ENCODE results near the gene MCM3AP. TPM values are rescaled to one million over a fixed set of nuclear protein-coding genes. Genes with fewer than 3 reads are reported as not detected.

Gene MCM3AP
- total RNA-seq, 1 experiment from 2014 or later, result 57.8 TPM

DNA sequence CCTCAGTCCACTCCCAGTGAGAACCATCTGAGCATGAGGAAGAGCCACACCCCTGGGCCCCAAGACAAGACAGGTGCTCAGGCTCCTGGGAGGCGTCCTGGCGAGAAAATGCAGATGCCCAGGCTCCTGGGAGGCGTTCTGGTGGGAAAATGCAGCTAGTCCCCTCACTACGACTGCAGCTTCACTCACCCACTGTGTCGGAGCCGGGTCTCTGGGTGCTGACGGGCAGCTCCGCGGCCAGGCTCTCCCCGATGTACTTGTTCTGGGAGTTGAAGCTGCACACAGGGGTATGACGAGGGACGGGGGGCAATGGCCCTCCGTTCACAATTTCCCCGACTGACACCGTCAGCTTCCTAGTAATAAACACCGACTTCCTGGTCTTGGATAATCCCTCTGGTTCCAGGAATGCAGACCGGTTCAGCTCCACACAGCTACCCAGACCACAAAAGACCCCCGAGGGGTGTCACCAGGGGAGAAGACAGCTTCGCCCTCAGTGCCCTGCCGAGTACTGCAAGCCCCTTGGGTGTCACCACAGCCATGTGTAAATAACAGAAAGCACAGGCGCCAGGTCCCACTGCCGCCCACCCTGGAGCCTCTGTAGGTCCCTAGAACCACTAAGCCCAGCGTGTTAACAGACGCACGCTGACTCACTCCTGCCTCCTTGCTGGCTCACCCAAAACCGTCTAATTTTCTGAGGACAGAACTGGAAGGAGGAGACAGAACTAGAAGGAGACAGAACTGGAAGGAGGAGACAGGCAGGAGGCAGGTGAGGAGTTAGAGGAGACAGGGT is 19.5 kb downstream of the MCM3AP start:
- intact Hi-C loops (cut with micrococcal nuclease; ENCODE audit: unreplicated experiment), result no loop called here
- H3K36me3 ChIP-seq (ENCODE audit: low read depth), result peaks cover 8% of the 10 kb centered on the region; the same call in 1 of the 2 replicates
- no peaks in the 10 kb centered on the region for H3K9me3 ChIP-seq (ENCODE audit: insufficient read depth, low read depth)
- H3K27me3 ChIP-seq (ENCODE audit: insufficient read depth, low read depth), result no peaks in the 10 kb centered on the region
- ChIA-PET CTCF (no interaction called here), POLR2A (ENCODE audit: unreplicated experiment) (no interaction called here)
- BruUV-seq (replicated peaks), result no TSS peak
- no peaks in the 10 kb centered on the region for H3K9me2 ChIP-seq (ENCODE audit: insufficient read depth)
- H3K27ac ChIP-seq, result no peak overlapping the region
- H3K4me2 ChIP-seq, result no peak overlapping the region
- DNase-seq, result no peak
- no peaks in the 10 kb centered on the region for H3K79me2 ChIP-seq (ENCODE audit: low read depth)
- TF ChIP-seq, protein P1, sequence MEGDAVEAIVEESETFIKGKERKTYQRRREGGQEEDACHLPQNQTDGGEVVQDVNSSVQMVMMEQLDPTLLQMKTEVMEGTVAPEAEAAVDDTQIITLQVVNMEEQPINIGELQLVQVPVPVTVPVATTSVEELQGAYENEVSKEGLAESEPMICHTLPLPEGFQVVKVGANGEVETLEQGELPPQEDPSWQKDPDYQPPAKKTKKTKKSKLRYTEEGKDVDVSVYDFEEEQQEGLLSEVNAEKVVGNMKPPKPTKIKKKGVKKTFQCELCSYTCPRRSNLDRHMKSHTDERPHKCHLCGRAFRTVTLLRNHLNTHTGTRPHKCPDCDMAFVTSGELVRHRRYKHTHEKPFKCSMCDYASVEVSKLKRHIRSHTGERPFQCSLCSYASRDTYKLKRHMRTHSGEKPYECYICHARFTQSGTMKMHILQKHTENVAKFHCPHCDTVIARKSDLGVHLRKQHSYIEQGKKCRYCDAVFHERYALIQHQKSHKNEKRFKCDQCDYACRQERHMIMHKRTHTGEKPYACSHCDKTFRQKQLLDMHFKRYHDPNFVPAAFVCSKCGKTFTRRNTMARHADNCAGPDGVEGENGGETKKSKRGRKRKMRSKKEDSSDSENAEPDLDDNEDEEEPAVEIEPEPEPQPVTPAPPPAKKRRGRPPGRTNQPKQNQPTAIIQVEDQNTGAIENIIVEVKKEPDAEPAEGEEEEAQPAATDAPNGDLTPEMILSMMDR (conservative IDR thresholded peaks at IDR 0.05), result no peak
- TF ChIP-seq EZH2 (IDR thresholded peaks at IDR 0.05; ENCODE audit: low read depth), result no peak
- no peak overlapping the region for H2AFZ ChIP-seq
- H3K4me3 ChIP-seq, result no peak overlapping the region
- peaks cover 11% of the 10 kb centered on the region; the same call in 1 of the 2 replicates for H3F3A ChIP-seq (ENCODE audit: insufficient read depth, low read depth)
- no peaks in the 10 kb centered on the region; the same call in 1 of the 2 replicates for H4K20me1 ChIP-seq (ENCODE audit: insufficient read depth)
- H3K4me1 ChIP-seq (replicated peaks; ENCODE audit: insufficient read depth), result no peaks in the 10 kb centered on the region

DNA sequence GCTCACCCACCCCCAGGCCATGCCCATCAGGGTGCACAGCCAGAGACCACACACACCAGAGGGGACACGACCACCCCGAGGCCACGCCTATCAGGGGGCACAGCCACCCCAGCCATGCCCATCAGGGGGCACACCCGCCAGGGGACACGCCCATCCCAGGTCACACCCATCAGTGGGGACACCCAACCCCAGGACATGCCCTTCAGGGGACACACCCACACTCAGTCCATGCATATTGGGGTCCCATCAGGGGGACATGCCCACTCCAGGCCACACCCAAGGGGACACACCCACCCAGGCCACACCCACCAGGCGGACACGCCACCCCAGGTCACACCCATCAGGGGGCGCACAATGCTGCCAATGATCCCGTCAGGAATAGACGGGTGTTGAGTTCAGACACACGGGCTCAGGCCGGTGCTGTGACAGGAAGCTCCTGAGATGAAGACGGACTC is 20.7 kb downstream of the MCM3AP start:
- Histone ChIP-seq H3K79me2 (ENCODE audit: low read depth) (no peaks in the 10 kb centered on the region), H3F3A (ENCODE audit: insufficient read depth, low read depth) (peaks cover 2% of the 10 kb centered on the region; the same call in 1 of the 2 replicates), H2AFZ (no peak overlapping the region), H3K27ac (no peak overlapping the region), H3K4me1 (replicated peaks; ENCODE audit: insufficient read depth) (no peaks in the 10 kb centered on the region), H3K9me2 (ENCODE audit: insufficient read depth) (no peaks in the 10 kb centered on the region), H3K4me3 (no peak overlapping the region), H3K27me3 (ENCODE audit: insufficient read depth, low read depth) (no peaks in the 10 kb centered on the region), H3K36me3 (ENCODE audit: low read depth) (no peaks in the 10 kb centered on the region; the same call in 1 of the 2 replicates), H4K20me1 (ENCODE audit: insufficient read depth) (no peaks in the 10 kb centered on the region; the same call in 1 of the 2 replicates), H3K4me2 (no peak overlapping the region), H3K9me3 (ENCODE audit: insufficient read depth, low read depth) (no peaks in the 10 kb centered on the region)
- intact Hi-C loops (cut with micrococcal nuclease; ENCODE audit: unreplicated experiment), result no loop called here
- no peak for DNase-seq
- TF ChIP-seq EZH2 (IDR thresholded peaks at IDR 0.05; ENCODE audit: low read depth), result no peak
- TF ChIP-seq, protein P1 (conservative IDR thresholded peaks at IDR 0.05), result no peak
- CTCF ChIA-PET, result no interaction called here
- BruUV-seq (replicated peaks), result no TSS peak
- POLR2A ChIA-PET (ENCODE audit: unreplicated experiment), result no interaction called here

DNA sequence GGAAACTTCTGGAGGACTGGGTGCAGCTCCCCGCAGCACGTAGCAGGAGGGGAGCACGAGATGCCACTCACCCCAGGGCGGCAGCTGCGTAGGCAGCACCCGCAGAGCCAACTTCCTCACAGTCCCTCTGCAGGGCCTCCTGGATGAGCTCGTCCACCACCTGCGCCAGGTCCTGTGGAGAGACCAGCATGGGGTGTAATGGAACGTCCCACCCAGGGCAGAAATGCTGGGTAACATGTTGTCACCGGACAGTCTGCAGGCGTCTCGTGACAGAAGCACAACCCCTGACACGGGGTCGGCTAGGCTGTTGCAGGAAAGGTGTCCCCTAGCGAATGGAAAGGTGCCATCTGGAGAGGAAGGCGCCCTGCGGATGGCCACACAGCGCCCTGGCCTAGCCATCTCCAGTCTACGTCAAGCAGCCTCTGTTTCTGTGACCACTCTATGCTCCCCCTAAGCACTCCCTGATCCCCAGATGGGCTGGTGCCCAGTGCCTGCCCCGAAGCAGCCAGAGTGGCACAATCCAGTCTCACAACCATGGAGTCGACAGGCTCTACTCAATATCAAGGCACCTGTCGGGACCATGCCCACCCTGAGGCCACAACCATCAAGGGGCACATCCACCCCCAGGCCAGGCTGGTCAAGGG is 21.2 kb downstream of the MCM3AP start:
- Histone ChIP-seq H3K4me1 (replicated peaks; ENCODE audit: insufficient read depth) (no peaks in the 10 kb centered on the region), H3K4me3 (no peak overlapping the region), H2AFZ (no peak overlapping the region), H4K20me1 (ENCODE audit: insufficient read depth) (no peaks in the 10 kb centered on the region), H3K36me3 (ENCODE audit: low read depth) (no peaks in the 10 kb centered on the region; the same call in 1 of the 2 replicates), H3K4me2 (no peak overlapping the region), H3K79me2 (ENCODE audit: low read depth) (no peaks in the 10 kb centered on the region), H3K9me2 (ENCODE audit: insufficient read depth) (no peaks in the 10 kb centered on the region), H3F3A (ENCODE audit: insufficient read depth, low read depth) (no peaks in the 10 kb centered on the region; the same call in 1 of the 2 replicates), H3K27me3 (ENCODE audit: insufficient read depth, low read depth) (no peaks in the 10 kb centered on the region), H3K9me3 (ENCODE audit: insufficient read depth, low read depth) (no peaks in the 10 kb centered on the region), H3K27ac (no peak overlapping the region)
- intact Hi-C loops (cut with micrococcal nuclease; ENCODE audit: unreplicated experiment), result no loop called here
- no TSS peak for BruUV-seq (replicated peaks)
- no peak for DNase-seq
- ChIA-PET CTCF (no interaction called here), POLR2A (ENCODE audit: unreplicated experiment) (no interaction called here)
- TF ChIP-seq EZH2 (IDR thresholded peaks at IDR 0.05; ENCODE audit: low read depth), result no peak
- TF ChIP-seq, protein P1 (conservative IDR thresholded peaks at IDR 0.05), result no peak
